Head of caudate nucleus (tissue), 42 donors: Measurements from ENCODE around the gene SYNDIG1.

Experiments
- DNase-seq, 42 donors: peaks; one replicate each; pipeline versions ENCODE4 v3.0.0 to v3.0.0-alpha.2; 2020 to 2021; ENCODE audit warnings: mixed read lengths in 7 of 42
- intact Hi-C: fragments of 100-400 bp; cut with DNase I; formaldehyde crosslinking; loops from one replicate; pipeline ENCODE4 v1.15.0; 2022

The SYNDIG1 gene

GRCh38 chr20:24444526-24445190, 24.8 kb upstream of the SYNDIG1 start:
- intact Hi-C loops, result no loop called here
- no peak for DNase-seq

GRCh38 chr20:24445510-24446170, 23.8 kb upstream of the SYNDIG1 start:
- intact Hi-C loops, result no loop called here
- no peak for DNase-seq

GRCh38 chr20:24446811-24447210, 22.6 kb upstream of the SYNDIG1 start:
- intact Hi-C loops, result no loop called here
- peak in 1 of 42 donors; percentile 21 for DNase-seq

- DNase-seq, result peak in 1 of 42 donors; percentile 26
- intact Hi-C loops, result no loop called here
Measured at GRCh38 chr20:24448170-24448569, 21.3 kb upstream of the SYNDIG1 start.

- intact Hi-C loops, result no loop called here
- DNase-seq, result peak in 1 of 42 donors; percentile 22
Measured at GRCh38 chr20:24449026-24449720, 20.3 kb upstream of the SYNDIG1 start.

GRCh38 chr20:24450177-24450576, 19.3 kb upstream of the SYNDIG1 start:
- intact Hi-C loops, result loop anchor here (10.0 kb wide), 1 partner anchor 95 kb away; no protein-coding TSS in a partner anchor
- no peak for DNase-seq

- peak in 2 of 42 donors; percentile 5 to 14 for DNase-seq
- intact Hi-C loops, result loop anchor here (10.0 kb wide), 1 partner anchor 96 kb away; no protein-coding TSS in a partner anchor
Measured at GRCh38 chr20:24450624-24451376, 18.6 kb upstream of the SYNDIG1 start.

GRCh38 chr20:24451428-24451827, 18.0 kb upstream of the SYNDIG1 start:
- intact Hi-C loops, result loop anchor here (10.0 kb wide), 1 partner anchor 97 kb away; no protein-coding TSS in a partner anchor
- DNase-seq, result peak in 1 of 42 donors; percentile 14

GRCh38 chr20:24452016-24452415, 17.4 kb upstream of the SYNDIG1 start:
- intact Hi-C loops, result loop anchor here (10.0 kb wide), 1 partner anchor 97 kb away; no protein-coding TSS in a partner anchor
- DNase-seq, result peak in 1 of 42 donors; percentile 10

- DNase-seq, result peak in 1 of 42 donors; percentile 9
- intact Hi-C loops, result loop anchor here (10.0 kb wide), 1 partner anchor 98 kb away; no protein-coding TSS in a partner anchor
Measured at GRCh38 chr20:24452498-24453127, 16.8 kb upstream of the SYNDIG1 start.

- intact Hi-C loops, result loop anchor here (10.0 kb wide), 1 partner anchor 99 kb away; no protein-coding TSS in a partner anchor
- no peak for DNase-seq
Measured at GRCh38 chr20:24453869-24454268, 15.6 kb upstream of the SYNDIG1 start.

- intact Hi-C loops, result loop anchor here (5.0 to 10.0 kb wide), 2 partner anchors 52 to 100 kb away; no protein-coding TSS in a partner anchor
- no peak for DNase-seq
Measured at GRCh38 chr20:24455081-24455480, 14.3 kb upstream of the SYNDIG1 start.

GRCh38 chr20:24456398-24456781, 13.0 kb upstream of the SYNDIG1 start:
- intact Hi-C loops, result loop anchor here (5.0 to 10.0 kb wide), 2 partner anchors 51 to 102 kb away; no protein-coding TSS in a partner anchor
- DNase-seq, result no peak

GRCh38 chr20:24458436-24458835, 11.0 kb upstream of the SYNDIG1 start:
- intact Hi-C loops, result loop anchor here (5.0 to 10.0 kb wide), 2 partner anchors 49 to 104 kb away; no protein-coding TSS in a partner anchor
- peak in 1 of 42 donors; percentile 37 for DNase-seq

- intact Hi-C loops, result loop anchor here (5.0 to 10.0 kb wide), 2 partner anchors 48 to 105 kb away; no protein-coding TSS in a partner anchor
- no peak for DNase-seq
Measured at GRCh38 chr20:24459733-24460132, 9.7 kb upstream of the SYNDIG1 start.

- intact Hi-C loops, result no loop called here
- no peak for DNase-seq
Measured at GRCh38 chr20:24460712-24461111, 8.7 kb upstream of the SYNDIG1 start.

- no peak for DNase-seq
- intact Hi-C loops, result no loop called here
Measured at GRCh38 chr20:24461848-24462247, 7.6 kb upstream of the SYNDIG1 start.

GRCh38 chr20:24462460-24463010, 6.9 kb upstream of the SYNDIG1 start:
- peak; percentile 42 to 90 (median 77) for DNase-seq
- intact Hi-C loops, result no loop called here
